CD4-positive, alpha-beta T cell (primary cell): Measurements from ENCODE around the gene RNF225. TPM values are rescaled to one million over a fixed set of nuclear protein-coding genes. Genes with fewer than 3 reads are reported as not detected.

Experiments
- ATAC-seq: fragments of 200-7000 bp; cut with Tn5 transposase; one replicate; pipeline ENCODE4 v1.10.0; 2022; ENCODE audit warnings: mild to moderate bottlenecking; ENCODE audit not compliant: poor library complexity
- CTCF ChIA-PET: fragments of 350-600 bp; sonication (Branson Sonifier 250); formaldehyde crosslinking; loops from one replicate; lab custom pipeline; 2021; ENCODE audit warnings: antibody characterized with exemption, inconsistent platforms; lab: Charles Lee
- POLR2A ChIA-PET: fragments of 350-600 bp; sonication (Branson Sonifier 250); formaldehyde crosslinking; loops from one replicate; lab custom pipeline; 2021; ENCODE audit warnings: antibody characterized with exemption, inconsistent platforms; lab: Charles Lee
- DNase-seq, 14 experiments: peaks; one replicate each; pipeline ENCODE4 v3.0.0-alpha.2; 2013 to 2020; ENCODE audit warnings: mixed read lengths in 2 of 14
- H3K27ac ChIP-seq, 2 donors: one replicate each; pipeline versions ENCODE4 v1.5.1 to v1.7.0; 2013; ENCODE audit warnings: low read length in 2 of 2, low read depth in 1 of 2, mild to moderate bottlenecking in 1 of 2
- H3K27me3 ChIP-seq, 2 experiments: 1 replicate in 1 of 2; 2 replicates in 1 of 2; pipeline versions ENCODE4 v1.6.1 to v1.7.0; 2013; ENCODE audit warnings: low read length in 2 of 2, control low read depth in 1 of 2, mild to moderate bottlenecking in 1 of 2, moderate library complexity in 1 of 2; ENCODE audit not compliant: insufficient read depth in 2 of 2, control insufficient read depth in 1 of 2
- H3K36me3 ChIP-seq: one replicate; pipeline ENCODE4 v1.6.1; 2013; ENCODE audit warnings: low read length, control low read depth; ENCODE audit not compliant: insufficient read depth
- H3K4me1 ChIP-seq: one replicate; pipeline ENCODE4 v1.6.1; 2013; ENCODE audit warnings: low read length, control low read depth; ENCODE audit not compliant: insufficient read depth
- H3K4me3 ChIP-seq: one replicate; pipeline ENCODE4 v1.5.1; 2013; ENCODE audit warnings: mild to moderate bottlenecking, low read length, moderate library complexity
- H3K9me3 ChIP-seq, 2 experiments: 1 replicate in 1 of 2; 2 replicates in 1 of 2; pipeline versions ENCODE4 v1.6.1 to v1.7.0; 2013; ENCODE audit warnings: low read length in 2 of 2, mild to moderate bottlenecking in 2 of 2, control low read depth in 1 of 2, moderate library complexity in 1 of 2; ENCODE audit not compliant: control insufficient read depth in 1 of 2, insufficient read depth in 1 of 2
- H3K27ac Mint-ChIP-seq: one replicate; pipeline ENCODE4 v1.8.0; 2020; ENCODE audit warnings: mixed read lengths
- H3K27me3 Mint-ChIP-seq: one replicate; pipeline ENCODE4 v1.8.0; 2021; ENCODE audit warnings: mixed read lengths
- H3K36me3 Mint-ChIP-seq: one replicate; pipeline ENCODE4 v1.8.0; 2021; ENCODE audit warnings: low read depth, mixed read lengths
- H3K4me1 Mint-ChIP-seq: one replicate; pipeline ENCODE4 v1.8.0; 2021; ENCODE audit warnings: low read depth, mixed read lengths
- H3K4me3 Mint-ChIP-seq: one replicate; pipeline ENCODE4 v1.8.0; 2020; ENCODE audit warnings: mild to moderate bottlenecking, mixed read lengths
- H3K9me3 Mint-ChIP-seq: one replicate; pipeline ENCODE4 v1.8.0; 2020; ENCODE audit warnings: mixed read lengths
- intact Hi-C, 2 experiments: fragments of 100-400 bp; cut with DNase I in 1 of 2; cut with micrococcal nuclease in 1 of 2; formaldehyde crosslinking; loops; one replicate each; pipeline versions ENCODE4 v1.15.1 to v1.9.0; 2023 to 2025; cut with DNase I, micrococcal nuclease
- total RNA-seq, 174 experiments: library from RNA in 2 of 174; stranded (reverse) in 2 of 174; gene quantifications; one replicate each; pipeline ENCODE4 v1.2.3 and lab custom pipeline; 2021 to 2026
- TF ChIP-seq, protein P1 (sequence below): fragments of 200-600 bp; IDR thresholded peaks from one replicate; pipeline ENCODE4 v1.8.0; 2022; ENCODE audit warnings: antibody characterized with exemption, mild to moderate bottlenecking

Gene RNF225
- total RNA-seq, 2 experiments from 2014 or later = 0.55 TPM; not detected in 1

- ChIA-PET CTCF (no interaction called here), POLR2A (interaction anchor here (0.9 kb wide), 1 partner anchor 11 kb away, joined by 3 read pairs; the partner anchor contains the start of gene ZNF497)
- Histone ChIP-seq H3K27me3 (peaks cover 0 to 2% of the 10 kb centered on the region in 2 experiments), H3K4me1 (peaks cover 35% of the 10 kb centered on the region), H3K9me3 (peaks cover 0 to 26% of the 10 kb centered on the region in 2 experiments), H3K27ac (no peak overlapping the region), H3K4me3 (no peak overlapping the region), H3K36me3 (no peaks in the 10 kb centered on the region)
- intact Hi-C loops = no loop called here
- no peak for DNase-seq
- Mint-ChIP-seq H3K4me3 (no peak overlapping the region), H3K9me3 (no peaks in the 10 kb centered on the region), H3K27ac (no peak overlapping the region), H3K27me3 (peaks cover 6% of the 10 kb centered on the region), H3K4me1 (peaks cover 20% of the 10 kb centered on the region), H3K36me3 (peaks cover 4% of the 10 kb centered on the region)
- TF ChIP-seq, protein P1, sequence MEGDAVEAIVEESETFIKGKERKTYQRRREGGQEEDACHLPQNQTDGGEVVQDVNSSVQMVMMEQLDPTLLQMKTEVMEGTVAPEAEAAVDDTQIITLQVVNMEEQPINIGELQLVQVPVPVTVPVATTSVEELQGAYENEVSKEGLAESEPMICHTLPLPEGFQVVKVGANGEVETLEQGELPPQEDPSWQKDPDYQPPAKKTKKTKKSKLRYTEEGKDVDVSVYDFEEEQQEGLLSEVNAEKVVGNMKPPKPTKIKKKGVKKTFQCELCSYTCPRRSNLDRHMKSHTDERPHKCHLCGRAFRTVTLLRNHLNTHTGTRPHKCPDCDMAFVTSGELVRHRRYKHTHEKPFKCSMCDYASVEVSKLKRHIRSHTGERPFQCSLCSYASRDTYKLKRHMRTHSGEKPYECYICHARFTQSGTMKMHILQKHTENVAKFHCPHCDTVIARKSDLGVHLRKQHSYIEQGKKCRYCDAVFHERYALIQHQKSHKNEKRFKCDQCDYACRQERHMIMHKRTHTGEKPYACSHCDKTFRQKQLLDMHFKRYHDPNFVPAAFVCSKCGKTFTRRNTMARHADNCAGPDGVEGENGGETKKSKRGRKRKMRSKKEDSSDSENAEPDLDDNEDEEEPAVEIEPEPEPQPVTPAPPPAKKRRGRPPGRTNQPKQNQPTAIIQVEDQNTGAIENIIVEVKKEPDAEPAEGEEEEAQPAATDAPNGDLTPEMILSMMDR = no peak
- ATAC-seq = no peak
These were observed 43.9 kb upstream of the RNF225 start for GRCh38 chr19:58351558-58351878.

- no peaks in the 10 kb centered on the region for H3K9me3 Mint-ChIP-seq
- intact Hi-C loops = no loop called here
- peaks cover 20% of the 10 kb centered on the region for H3K4me1 Mint-ChIP-seq
- Histone ChIP-seq H3K4me1 (peaks cover 35% of the 10 kb centered on the region), H3K9me3 (peaks cover 0 to 32% of the 10 kb centered on the region in 2 experiments), H3K27ac (no peak overlapping the region), H3K27me3 (peaks cover 0 to 2% of the 10 kb centered on the region in 2 experiments), H3K4me3 (no peak overlapping the region), H3K36me3 (no peaks in the 10 kb centered on the region)
- DNase-seq (no peak), ATAC-seq (no peak)
- ChIA-PET CTCF (no interaction called here), POLR2A (interaction anchor here (0.9 kb wide), 1 partner anchor 11 kb away, joined by 3 read pairs; the partner anchor contains the start of gene ZNF497)
- TF ChIP-seq, protein P1 = no peak
- H3K27me3 Mint-ChIP-seq = peaks cover 6% of the 10 kb centered on the region
- H3K36me3 Mint-ChIP-seq = peaks cover 4% of the 10 kb centered on the region
- no peak overlapping the region for H3K27ac Mint-ChIP-seq
- no peak overlapping the region for H3K4me3 Mint-ChIP-seq
These were observed 43.3 kb upstream of the RNF225 start for GRCh38 chr19:58351990-58352755.

- intact Hi-C loops = no loop called here
- Mint-ChIP-seq H3K27ac (no peak within 1 kb of the TSS), H3K9me3 (no peaks in the 10 kb centered on the region), H3K36me3 (peaks cover 4% of the 10 kb centered on the region), H3K27me3 (peaks cover 6% of the 10 kb centered on the region), H3K4me3 (peak within 1 kb of the TSS; percentile 45), H3K4me1 (peaks cover 15% of the 10 kb centered on the region)
- H3K27ac ChIP-seq = no peak within 1 kb of the TSS
- no peak within 1 kb of the TSS for H3K4me3 ChIP-seq
- ChIA-PET CTCF (no interaction called here), POLR2A (no interaction called here)
- H3K27me3 ChIP-seq = peaks cover 0 to 2% of the 10 kb centered on the region in 2 experiments
- TF ChIP-seq, protein P1 = no peak
- DNase-seq = no peak
- no peaks in the 10 kb centered on the region for H3K36me3 ChIP-seq
- no peak for ATAC-seq
- H3K9me3 ChIP-seq = peaks cover 0 to 32% of the 10 kb centered on the region in 2 experiments
- peaks cover 37% of the 10 kb centered on the region for H3K4me1 ChIP-seq
These were observed 42.4 kb upstream of the RNF225 start, which contains the start of gene A1BG for GRCh38 chr19:58352760-58353671. Gene A1BG, minus strand, starts transcription at chr19:58353492. Its CDS starts 55 bp downstream, at chr19:58353437.
